GM12891 (cell line): ENCODE data around the gene USP32.

Source experiments
- PAX5 ChIP-seq: IDR thresholded peaks from 2 replicates; pipeline ENCODE4 v1.6.1; 2011; ENCODE audit warnings: low read length, moderate library complexity, mild to moderate bottlenecking; ENCODE audit not compliant: insufficient read depth, severe bottlenecking
- POLR2A ChIP-seq: IDR thresholded peaks from 2 replicates; pipeline ENCODE4 v1.6.1; 2011; ENCODE audit warnings: low read depth, low read length, control low read depth
- POLR2AphosphoS5 ChIP-seq: IDR thresholded peaks from 2 replicates; pipeline ENCODE4 v1.6.1; 2011; ENCODE audit warnings: low read depth, low read length, control low read depth
- TAF1 ChIP-seq: IDR thresholded peaks from 2 replicates; pipeline ENCODE4 v1.6.1; 2011; ENCODE audit warnings: low read depth, low read length, control low read depth

GRCh38 chr17:60383379-60383778 is 8.6 kb downstream of the USP32 start:
- TF ChIP-seq TAF1, result no peak
- TF ChIP-seq POLR2A, result no peak
- no peak for TF ChIP-seq POLR2AphosphoS5
- no peak for TF ChIP-seq PAX5
